ENCODE measurements around the gene ATXN1.

DNA sequence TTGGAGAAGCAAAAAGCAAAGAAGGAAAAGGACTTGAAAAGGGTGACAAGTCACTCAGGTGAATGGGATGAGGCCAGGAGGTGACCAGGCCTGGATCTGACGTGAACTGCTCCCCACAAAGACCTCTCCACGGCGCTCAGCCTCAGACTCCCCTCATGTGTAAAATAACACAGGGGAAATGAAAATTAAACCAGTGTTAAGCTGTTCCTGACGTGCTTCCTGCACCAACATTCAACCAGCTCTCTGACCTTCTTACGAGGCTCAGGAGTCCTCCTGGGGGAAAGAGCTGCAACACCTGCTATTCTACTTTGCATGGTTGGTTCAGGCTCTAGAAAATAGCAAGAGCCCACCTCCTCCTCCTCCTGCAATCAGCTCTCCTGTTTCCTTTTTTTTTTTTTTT is 256.7 kb downstream of the ATXN1 start:
- TF ChIP-seq POLR2A (IDR thresholded peaks at IDR 0.05; ENCODE audit: low read length) (no peak), GATA1 (IDR thresholded peaks at IDR 0.05; ENCODE audit: low read depth, low read length) (no peak)
